ENCODE data around the gene TXNDC11. TPM values are rescaled to one million over a fixed set of nuclear protein-coding genes. Genes with fewer than 3 reads are reported as not detected.

The TXNDC11 gene
- total RNA-seq, 2 experiments from 2014 or later: 111 to 112 TPM

- Mint-ChIP-seq H3K4me3 (peak overlapping the region; percentile 85), H3K9me3 (no peaks in the 10 kb centered on the region), H3K27me3 (no peaks in the 10 kb centered on the region), H3K36me3 (ENCODE audit: low read depth) (peaks cover 52% of the 10 kb centered on the region), H3K4me1 (ENCODE audit: low read depth) (peaks cover 77% of the 10 kb centered on the region), H3K27ac (peak overlapping the region; percentile 94)
- CTCF ChIA-PET: no interaction called here
- H3K4me1 ChIP-seq (ENCODE audit: insufficient read depth, low read length): peaks cover 85% of the 10 kb centered on the region
- no peaks in the 10 kb centered on the region for H3K9me3 ChIP-seq (ENCODE audit: control insufficient read depth in 1 of 2, insufficient read depth in 1 of 2, low read length in 2 of 2)
- POLR2A ChIA-PET: interaction anchor here (1.0 to 1.6 kb wide), 2 partner anchors 7 to 140 kb away, joined by 3 read pairs; no protein-coding TSS in a partner anchor
- H3K27ac ChIP-seq (ENCODE audit: low read depth in 1 of 2, low read length in 2 of 2): peak overlapping the region; percentile 36 to 58
- peaks cover 16% of the 10 kb centered on the region for H3K36me3 ChIP-seq (ENCODE audit: insufficient read depth, low read length)
- H3K27me3 ChIP-seq (ENCODE audit: control insufficient read depth in 1 of 2, insufficient read depth in 2 of 2, low read length in 2 of 2): no peaks in the 10 kb centered on the region
- H3K4me3 ChIP-seq (ENCODE audit: low read length): no peak overlapping the region
- ATAC-seq (ENCODE audit: poor library complexity): peak; percentile 11
- intact Hi-C loops (cut with DNase I, micrococcal nuclease): loop anchor here in 1 of 2 experiments (2.0 kb wide), 1 partner anchor 20 kb away; no protein-coding TSS in a partner anchor
- TF ChIP-seq CTCF (IDR thresholded peaks at IDR 0.05): no peak
- peak in 9 of 14 experiments; percentile 23 to 81 (median 47) for DNase-seq
Observed at GRCh38 chr16:11672206-11673090, 70.2 kb downstream of the TXNDC11 start.

- Histone ChIP-seq H3K27ac (ENCODE audit: low read depth in 1 of 2, low read length in 2 of 2) (peak overlapping the region in 1 of 2 donors; percentile 35), H3K27me3 (ENCODE audit: control insufficient read depth in 1 of 2, insufficient read depth in 2 of 2, low read length in 2 of 2) (no peaks in the 10 kb centered on the region), H3K36me3 (ENCODE audit: insufficient read depth, low read length) (peaks cover 12% of the 10 kb centered on the region), H3K9me3 (ENCODE audit: control insufficient read depth in 1 of 2, insufficient read depth in 1 of 2, low read length in 2 of 2) (no peaks in the 10 kb centered on the region), H3K4me3 (ENCODE audit: low read length) (no peak overlapping the region), H3K4me1 (ENCODE audit: insufficient read depth, low read length) (peaks cover 84% of the 10 kb centered on the region)
- TF ChIP-seq CTCF (IDR thresholded peaks at IDR 0.05): no peak
- ChIA-PET CTCF (no interaction called here), POLR2A (no interaction called here)
- ATAC-seq (ENCODE audit: poor library complexity) (no peak), DNase-seq (no peak)
- H3K4me1 Mint-ChIP-seq (ENCODE audit: low read depth): peaks cover 74% of the 10 kb centered on the region
- H3K4me3 Mint-ChIP-seq: peak overlapping the region; percentile 85
- no peaks in the 10 kb centered on the region for H3K27me3 Mint-ChIP-seq
- H3K36me3 Mint-ChIP-seq (ENCODE audit: low read depth): peaks cover 44% of the 10 kb centered on the region
- H3K27ac Mint-ChIP-seq: peak overlapping the region; percentile 94
- intact Hi-C loops (cut with DNase I, micrococcal nuclease): loop anchor here in 1 of 2 experiments (2.0 kb wide), 1 partner anchor 21 kb away; no protein-coding TSS in a partner anchor
- no peaks in the 10 kb centered on the region for H3K9me3 Mint-ChIP-seq
Observed at GRCh38 chr16:11671676-11672075, 71.0 kb downstream of the TXNDC11 start.

- Mint-ChIP-seq H3K4me1 (ENCODE audit: low read depth) (peaks cover 75% of the 10 kb centered on the region), H3K4me3 (peak overlapping the region; percentile 97), H3K27me3 (no peaks in the 10 kb centered on the region), H3K36me3 (ENCODE audit: low read depth) (peaks cover 40% of the 10 kb centered on the region), H3K27ac (peak overlapping the region; percentile 94), H3K9me3 (no peaks in the 10 kb centered on the region)
- Histone ChIP-seq H3K27me3 (ENCODE audit: control insufficient read depth in 1 of 2, insufficient read depth in 2 of 2, low read length in 2 of 2) (no peaks in the 10 kb centered on the region), H3K4me3 (ENCODE audit: low read length) (no peak overlapping the region), H3K36me3 (ENCODE audit: insufficient read depth, low read length) (peaks cover 8% of the 10 kb centered on the region), H3K4me1 (ENCODE audit: insufficient read depth, low read length) (peaks cover 83% of the 10 kb centered on the region), H3K9me3 (ENCODE audit: control insufficient read depth in 1 of 2, insufficient read depth in 1 of 2, low read length in 2 of 2) (no peaks in the 10 kb centered on the region), H3K27ac (ENCODE audit: low read depth in 1 of 2, low read length in 2 of 2) (peak overlapping the region in 1 of 2 donors; percentile 35)
- POLR2A ChIA-PET: no interaction called here
- TF ChIP-seq CTCF (IDR thresholded peaks at IDR 0.05): no peak
- ATAC-seq (ENCODE audit: poor library complexity) (no peak), DNase-seq (no peak)
- CTCF ChIA-PET: no interaction called here
- intact Hi-C loops (cut with DNase I, micrococcal nuclease): no loop called here
Observed at GRCh38 chr16:11671271-11671670, 71.4 kb downstream of the TXNDC11 start.
